C4-2B (cell line): ENCODE measurements around the gene ATCAY.

Experiments
- ZFX ChIP-seq: fragments of 450-650 bp; IDR thresholded peaks from 2 replicates; pipeline ENCODE4 v1.6.1; 2017
- TF ChIP-seq, protein P1 (sequence below): fragments of 450-650 bp; conservative IDR thresholded peaks from 2 replicates; pipeline ENCODE4 v1.5.1; 2017; ENCODE audit warnings: mild to moderate bottlenecking

DNA sequence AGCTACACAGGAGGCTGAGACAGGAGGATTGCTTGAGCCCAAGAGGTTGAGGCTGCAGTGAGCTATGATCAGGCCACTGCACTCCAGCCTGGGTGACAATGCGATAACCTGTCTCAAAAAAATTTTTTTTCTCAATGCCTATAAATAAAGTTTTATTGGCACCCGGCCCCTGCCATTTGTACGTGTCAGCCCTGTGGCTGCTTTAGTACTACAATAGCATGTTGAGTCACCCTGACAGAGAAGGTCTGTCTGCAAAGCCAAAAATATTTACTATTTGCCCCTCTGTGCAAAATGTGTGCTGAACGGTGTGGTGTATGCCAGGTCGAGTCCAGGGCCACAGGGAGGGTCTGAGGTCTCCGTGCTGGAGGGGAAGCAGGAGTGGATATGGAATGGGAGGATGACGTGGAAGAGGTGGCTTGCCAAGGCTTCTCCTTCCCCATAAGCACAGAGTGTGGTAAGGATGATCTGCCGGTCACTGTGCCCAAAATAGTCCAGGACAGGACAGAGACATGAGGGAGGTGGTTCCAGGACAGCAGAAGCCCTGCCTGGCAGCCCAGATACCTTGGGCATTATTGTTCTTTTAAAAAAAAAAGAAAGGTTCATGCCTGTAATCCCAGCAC is 62.4 kb downstream of the ATCAY start:
- TF ChIP-seq, protein P1, sequence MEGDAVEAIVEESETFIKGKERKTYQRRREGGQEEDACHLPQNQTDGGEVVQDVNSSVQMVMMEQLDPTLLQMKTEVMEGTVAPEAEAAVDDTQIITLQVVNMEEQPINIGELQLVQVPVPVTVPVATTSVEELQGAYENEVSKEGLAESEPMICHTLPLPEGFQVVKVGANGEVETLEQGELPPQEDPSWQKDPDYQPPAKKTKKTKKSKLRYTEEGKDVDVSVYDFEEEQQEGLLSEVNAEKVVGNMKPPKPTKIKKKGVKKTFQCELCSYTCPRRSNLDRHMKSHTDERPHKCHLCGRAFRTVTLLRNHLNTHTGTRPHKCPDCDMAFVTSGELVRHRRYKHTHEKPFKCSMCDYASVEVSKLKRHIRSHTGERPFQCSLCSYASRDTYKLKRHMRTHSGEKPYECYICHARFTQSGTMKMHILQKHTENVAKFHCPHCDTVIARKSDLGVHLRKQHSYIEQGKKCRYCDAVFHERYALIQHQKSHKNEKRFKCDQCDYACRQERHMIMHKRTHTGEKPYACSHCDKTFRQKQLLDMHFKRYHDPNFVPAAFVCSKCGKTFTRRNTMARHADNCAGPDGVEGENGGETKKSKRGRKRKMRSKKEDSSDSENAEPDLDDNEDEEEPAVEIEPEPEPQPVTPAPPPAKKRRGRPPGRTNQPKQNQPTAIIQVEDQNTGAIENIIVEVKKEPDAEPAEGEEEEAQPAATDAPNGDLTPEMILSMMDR = no peak
- no peak for TF ChIP-seq ZFX
